GM18907 (cell line): ENCODE data around the gene QRFP.

Experiments
- ATAC-seq: cut with Tn5 transposase; IDR thresholded peaks from one replicate; pipeline ENCODE4 v1.9.1; 2021; ENCODE audit warnings: mild to moderate bottlenecking, moderate library complexity; ENCODE audit not compliant: unreplicated experiment

QRFP gene

DNA sequence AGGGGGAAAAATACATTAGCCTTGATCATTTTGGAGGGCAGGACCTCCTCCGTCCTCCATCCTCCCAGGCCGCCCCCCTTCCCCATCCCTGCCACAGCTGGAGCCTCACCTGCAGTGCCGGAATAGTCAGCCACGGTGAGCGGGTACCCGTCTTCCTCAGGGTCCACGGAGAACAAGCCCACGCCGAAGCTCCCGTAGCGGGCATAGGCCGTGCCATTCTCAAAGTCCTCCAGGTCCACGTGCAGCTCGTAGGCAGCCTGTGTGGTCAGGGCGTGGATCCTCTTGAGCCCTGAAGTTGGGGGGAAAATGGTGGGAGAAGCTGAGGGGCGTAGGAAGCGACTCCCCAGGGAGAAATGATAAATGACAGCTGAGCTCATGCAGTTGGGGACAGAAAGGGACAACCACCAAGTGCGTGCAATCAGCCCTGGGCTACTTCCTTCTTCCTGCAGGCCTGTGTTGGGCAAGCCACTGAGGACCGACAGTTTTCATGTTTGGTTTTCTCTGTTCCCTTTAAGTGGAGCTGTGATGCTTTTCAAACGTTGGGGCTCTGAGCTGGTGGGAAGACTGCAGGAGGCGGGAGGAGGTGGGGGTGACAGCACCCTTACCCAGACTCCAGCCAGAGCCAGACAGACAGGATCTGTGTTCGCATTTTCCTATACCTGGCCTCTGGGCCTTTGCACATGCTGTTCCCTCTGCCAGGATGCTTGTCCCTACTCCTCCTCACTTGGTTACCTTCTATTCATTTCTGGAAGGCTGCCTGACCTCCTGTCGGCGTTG lies 8.7 kb upstream of the QRFP start:
- ATAC-seq: no peak

- no peak for ATAC-seq
Observed at GRCh38 chr9:130904070-130905044, 7.7 kb upstream of the QRFP start.

- no peak for ATAC-seq
Observed at GRCh38 chr9:130903194-130904069, 6.8 kb upstream of the QRFP start.

DNA sequence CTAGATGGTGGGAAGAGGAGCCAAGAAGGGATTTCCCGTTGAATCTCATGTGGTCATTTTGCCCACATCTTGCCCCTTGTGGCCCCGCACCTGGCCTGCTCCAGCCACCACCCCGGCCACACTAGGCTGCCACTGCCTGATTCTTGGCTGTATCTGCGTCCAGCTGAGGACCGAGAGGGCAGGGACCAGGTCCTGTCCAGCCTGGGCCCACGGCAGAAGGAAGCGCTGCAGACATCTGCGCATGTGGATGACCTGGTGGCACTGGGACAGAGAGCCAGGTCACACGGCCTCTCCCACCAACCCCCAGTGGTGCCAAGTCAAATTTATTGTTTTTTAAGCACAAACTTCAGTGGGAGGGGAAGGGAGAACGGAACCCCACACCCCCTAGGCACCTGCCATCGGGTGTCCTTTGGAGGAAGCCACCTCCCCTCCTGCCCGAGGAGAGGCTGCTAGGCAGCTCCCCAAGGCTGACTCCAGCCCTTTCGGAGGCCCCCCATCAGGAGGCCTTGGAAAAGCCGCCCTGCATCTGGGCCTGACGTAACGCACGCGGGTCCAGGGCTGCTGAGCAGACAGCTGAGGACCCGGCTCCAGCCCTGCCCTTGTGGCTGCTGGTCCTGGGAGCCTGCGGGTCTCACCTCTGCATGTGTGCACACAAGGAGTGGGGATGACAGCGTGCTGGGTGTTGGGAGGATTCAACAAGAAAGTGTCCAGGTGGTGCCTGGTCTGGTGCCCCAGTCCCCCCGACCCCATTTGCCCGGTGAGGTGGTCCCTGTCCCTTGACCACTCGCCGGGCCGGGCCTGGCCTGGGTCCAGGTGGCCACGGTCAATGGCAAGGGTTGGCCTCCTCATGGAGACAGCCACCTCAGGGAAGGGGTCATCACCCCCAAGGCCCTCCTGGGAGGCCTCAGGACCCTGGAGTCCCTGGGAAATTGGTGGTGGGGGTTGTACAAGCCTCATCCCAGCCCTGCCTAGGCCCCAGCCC lies 5.9 kb upstream of the QRFP start:
- ATAC-seq: no peak

DNA sequence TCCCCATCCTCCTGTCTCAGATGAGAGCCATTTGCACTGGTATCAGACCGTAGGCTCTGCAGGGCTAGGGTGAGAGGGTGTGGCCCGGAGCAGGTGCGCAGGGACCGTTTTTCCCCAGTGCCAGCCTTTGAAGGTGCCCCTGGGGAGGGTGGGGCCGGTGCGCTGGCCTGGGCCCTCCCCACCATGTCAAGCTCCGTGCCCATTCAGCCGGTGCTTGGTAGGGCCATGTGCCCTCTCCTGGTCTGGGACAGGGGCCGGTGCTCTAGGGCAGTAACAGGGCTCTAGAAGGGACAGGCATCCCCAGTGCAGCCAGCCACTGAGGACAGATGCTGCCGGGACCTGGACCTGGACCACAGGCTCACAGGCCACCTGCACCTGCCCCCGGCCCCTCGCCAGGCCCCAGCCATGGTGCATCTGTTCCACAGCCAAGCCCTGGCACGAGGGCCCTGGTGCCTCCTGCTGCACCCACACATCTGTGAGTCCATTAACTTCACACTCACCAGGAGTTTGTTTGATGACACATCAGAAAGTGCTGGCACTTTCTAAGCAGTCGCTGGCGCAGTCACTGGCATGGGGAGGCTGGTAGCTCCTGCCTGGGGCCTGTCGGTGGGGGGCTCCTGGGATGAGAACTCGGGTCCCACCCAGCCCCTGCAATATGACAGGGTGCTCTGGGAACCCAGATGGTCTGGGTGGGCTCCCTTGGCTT lies 5.0 kb upstream of the QRFP start:
- no peak for ATAC-seq

DNA sequence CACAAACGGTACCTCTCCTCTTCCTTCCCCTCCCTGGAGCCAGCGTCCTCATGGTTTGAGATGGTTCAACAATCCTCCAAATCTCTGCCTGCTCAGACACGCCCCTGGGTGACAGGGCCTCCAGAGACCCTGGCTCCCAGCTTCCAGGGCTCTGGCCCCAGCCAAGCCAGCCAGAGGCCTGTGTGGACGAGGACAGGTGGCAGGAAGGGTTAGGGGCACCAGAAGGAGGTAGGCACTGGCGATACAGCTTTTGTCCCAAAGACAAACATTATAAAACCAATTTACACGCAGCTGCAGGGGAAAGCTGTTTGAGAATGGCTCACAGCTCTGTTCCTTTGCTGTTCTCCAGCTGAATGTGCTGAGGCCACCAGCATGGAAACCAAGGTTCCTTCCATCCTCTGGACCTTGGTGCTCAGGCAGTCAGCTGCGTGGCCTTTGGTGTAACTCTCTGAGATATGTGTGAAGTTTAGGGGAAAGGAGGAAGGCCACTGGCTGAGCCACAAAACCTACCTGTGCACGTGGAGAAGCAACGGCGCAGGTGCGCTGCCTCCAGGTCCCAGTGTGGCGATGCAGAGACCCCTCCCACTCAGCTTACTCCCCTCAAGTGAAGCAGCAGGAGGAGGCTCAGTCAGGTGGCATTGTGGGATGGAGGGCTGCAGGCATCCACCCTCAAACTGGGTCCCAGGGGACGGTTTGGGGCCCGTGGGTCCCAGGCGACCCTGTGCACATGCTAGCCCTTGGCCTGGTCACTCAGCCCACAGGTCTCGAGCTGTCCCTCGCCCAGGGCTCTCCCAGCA lies 4.3 kb upstream of the QRFP start:
- no peak for ATAC-seq

- ATAC-seq: no peak
Observed at GRCh38 chr9:130899051-130899748, 2.6 kb upstream of the QRFP start.

- no peak for ATAC-seq
Observed at GRCh38 chr9:130898552-130898852, 1.9 kb upstream of the QRFP start.

- no peak for ATAC-seq
Observed at GRCh38 chr9:130897848-130898551, 1.4 kb upstream of the QRFP start.

GRCh38 chr9:130897105-130897751 lies 616 bp upstream of the QRFP start:
- ATAC-seq: no peak

DNA sequence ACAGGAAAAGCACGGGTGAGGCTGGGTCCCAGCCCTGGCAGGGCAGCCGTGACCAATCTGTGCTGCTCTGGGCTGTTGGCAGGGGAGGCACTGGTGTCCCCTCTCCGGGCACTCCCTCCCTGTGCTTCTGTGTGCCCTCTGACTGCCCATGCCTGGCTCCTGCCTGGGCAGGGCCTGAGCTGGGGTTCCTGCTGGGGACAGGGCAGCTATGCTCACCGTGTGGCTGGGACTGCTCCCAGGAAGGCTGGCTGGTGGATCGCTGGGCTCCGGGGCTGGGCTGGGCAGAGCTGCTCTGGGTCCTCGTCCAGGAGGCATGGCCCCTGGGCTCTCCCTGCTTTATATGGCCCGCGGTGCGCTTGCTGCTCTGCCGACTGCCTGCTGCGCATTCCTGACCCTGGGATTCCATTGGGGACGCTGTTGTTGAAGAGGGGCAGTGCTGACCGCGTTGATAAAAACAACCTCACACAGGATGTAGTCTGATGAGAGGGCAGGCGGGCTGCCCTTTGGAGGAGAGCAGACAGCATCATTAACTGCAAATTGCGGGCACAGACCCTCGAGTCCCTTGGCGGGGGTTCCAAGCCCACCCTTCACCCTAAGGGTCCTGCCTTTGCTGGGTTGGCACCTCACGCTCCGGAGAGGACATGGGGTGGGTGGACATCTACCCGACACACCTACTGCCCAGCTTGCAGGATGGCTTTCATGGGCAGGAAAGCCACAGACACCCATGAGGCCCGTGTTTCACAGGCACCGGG lies 955 bp downstream of the QRFP start:
- ATAC-seq: no peak

DNA sequence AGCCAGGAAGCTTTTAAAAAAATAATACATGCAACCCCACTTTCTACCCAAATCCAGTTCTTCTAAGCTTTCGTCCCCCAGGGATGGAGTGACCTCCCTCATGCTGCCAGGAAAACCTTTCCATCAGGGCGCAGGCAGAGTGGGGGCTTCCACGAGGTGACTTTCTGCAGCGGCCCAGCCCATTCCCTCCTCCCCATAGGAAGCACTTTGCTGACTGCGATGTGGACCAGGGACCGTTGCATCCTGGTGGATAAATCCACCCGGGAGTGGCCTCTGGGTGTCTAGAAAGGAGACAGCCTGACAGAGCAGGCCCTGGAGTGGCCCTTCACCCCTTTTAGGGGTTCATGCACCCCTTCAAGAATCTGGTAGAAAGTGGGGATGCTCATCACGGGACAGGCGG lies 1.6 kb downstream of the QRFP start:
- ATAC-seq: no peak

DNA sequence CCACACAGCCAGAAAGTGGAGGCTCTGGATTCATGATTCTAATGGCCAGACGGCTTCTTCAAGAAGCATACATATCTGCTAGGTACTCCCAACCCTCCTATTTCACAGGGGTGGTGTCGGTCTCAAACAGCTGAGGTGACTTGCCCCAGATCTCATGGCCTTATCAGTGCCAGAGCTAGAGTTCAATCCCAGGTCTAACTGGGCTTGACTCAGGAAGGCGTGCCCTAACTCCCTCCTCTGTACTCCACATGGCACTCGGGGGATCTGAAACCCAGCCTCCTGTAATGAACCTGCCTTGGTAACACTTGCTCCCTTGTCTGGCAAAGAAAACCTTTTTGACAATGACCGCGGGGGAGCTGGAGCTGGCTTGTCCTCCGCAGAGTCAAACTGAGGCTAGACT lies 2.1 kb downstream of the QRFP start:
- no peak for ATAC-seq

DNA sequence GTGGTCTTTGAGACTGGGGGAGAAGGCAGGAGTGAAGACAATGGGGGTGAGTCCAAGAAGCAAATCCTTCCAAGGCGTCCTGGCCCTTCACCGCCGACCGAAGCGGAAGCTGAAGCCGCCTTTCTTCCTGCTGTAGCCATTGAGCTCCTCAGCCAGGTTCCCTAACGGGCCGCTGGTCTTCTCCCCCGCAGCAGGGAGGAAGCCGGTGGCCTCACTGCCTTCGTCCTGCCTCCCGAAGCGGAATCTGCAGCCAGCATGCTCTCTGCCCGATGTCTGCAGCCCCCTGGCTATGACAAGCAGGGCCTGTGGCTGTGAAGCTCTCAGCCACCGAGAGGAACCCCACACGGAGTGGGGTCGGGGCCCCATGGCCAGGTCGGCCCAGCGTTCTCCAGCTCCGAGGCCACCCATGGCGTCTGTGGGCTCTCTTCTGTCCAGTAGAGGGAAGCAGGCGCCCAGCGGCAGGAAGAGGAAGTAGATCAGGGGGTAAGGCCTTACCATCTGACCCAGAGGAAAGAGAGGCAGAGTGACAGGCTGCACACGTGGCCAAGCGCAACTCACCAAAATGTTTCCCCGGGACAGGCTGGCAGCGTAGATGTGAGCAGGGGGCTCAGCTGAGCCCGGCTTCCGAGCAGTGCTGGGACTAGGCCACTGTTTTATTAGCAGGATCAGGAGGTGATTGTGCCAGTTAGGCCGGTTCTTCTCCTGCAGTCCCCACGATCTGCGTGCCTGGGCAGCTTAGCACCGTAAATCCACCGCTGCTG lies 3.1 kb downstream of the QRFP start:
- no peak for ATAC-seq

DNA sequence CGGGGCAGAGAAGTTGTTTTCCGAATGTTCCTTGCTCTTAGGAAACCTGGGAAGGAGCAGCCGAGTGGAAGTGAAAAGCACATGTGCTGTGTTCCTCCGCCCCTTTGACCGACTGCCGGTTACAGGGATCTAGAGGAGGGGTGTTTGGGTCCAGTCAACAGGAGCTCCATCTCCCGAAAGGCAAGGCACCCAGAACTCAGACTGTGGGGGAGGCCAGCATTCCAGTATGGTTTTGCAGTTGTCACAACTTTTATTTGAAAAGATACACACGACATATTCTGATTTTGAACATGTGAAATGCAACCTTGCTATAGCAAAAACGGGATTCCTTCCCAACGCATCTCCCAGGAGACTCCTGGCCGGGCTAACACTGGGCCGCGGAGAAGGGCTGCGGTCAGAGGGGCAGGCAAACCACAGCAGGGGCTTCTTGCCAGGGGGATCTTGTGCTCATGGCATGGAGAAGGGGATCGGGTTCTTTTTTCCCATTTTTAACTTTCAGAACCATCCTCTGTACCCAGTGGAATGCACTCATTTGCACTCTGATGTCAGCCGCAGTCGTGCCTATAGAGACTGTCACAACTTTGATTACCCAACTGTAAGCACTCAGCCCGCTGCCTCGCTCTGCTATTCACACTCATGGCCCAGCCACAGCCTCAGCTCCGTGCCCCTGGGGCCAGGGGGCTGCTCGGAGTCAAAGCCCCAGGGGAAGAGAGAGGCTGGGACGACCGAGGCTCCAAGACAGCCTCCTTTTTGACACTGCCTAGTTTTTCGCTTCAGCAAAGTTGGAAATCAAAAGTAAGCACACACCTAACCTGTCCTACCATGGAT lies 3.9 kb downstream of the QRFP start:
- ATAC-seq: no peak
